NB4 (cell line): ENCODE data around the gene ABHD12.

Experiments
- POLR2A ChIP-seq: IDR thresholded peaks from 2 replicates; pipeline ENCODE4 v1.6.1; 2011; ENCODE audit warnings: mild to moderate bottlenecking; ENCODE audit not compliant: insufficient read length; ENCODE audit errors: extremely low read depth
- TF ChIP-seq, protein P1 (sequence below): IDR thresholded peaks from one replicate; pipeline ENCODE4 v1.5.1; 2012; ENCODE audit warnings: low read depth, low read length
- TF ChIP-seq, protein P2 (sequence below): IDR thresholded peaks from 2 replicates; pipeline ENCODE4 v1.6.1; 2011; ENCODE audit warnings: low read depth, low read length

DNA sequence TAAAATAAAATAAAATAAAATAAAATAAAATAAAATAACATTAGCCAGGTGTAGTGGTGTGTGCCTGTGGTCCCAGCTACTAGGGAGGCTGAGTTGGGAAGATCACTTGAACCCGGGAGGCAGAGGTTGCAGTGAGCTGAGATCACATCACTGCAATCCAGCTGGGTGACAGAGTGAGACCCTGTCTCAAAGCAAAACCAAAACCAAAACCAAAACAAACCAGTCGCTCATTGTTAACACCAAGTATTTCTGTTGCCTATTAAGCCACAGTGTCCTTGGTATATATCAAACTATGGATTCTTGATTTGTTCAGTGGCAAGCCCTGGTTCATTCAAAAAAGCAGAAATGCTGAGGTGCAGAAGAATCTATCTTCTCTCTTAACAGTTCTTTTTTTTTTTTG lies 77.0 kb downstream of the ABHD12 start:
- no peak for TF ChIP-seq POLR2A
- TF ChIP-seq, protein P1, sequence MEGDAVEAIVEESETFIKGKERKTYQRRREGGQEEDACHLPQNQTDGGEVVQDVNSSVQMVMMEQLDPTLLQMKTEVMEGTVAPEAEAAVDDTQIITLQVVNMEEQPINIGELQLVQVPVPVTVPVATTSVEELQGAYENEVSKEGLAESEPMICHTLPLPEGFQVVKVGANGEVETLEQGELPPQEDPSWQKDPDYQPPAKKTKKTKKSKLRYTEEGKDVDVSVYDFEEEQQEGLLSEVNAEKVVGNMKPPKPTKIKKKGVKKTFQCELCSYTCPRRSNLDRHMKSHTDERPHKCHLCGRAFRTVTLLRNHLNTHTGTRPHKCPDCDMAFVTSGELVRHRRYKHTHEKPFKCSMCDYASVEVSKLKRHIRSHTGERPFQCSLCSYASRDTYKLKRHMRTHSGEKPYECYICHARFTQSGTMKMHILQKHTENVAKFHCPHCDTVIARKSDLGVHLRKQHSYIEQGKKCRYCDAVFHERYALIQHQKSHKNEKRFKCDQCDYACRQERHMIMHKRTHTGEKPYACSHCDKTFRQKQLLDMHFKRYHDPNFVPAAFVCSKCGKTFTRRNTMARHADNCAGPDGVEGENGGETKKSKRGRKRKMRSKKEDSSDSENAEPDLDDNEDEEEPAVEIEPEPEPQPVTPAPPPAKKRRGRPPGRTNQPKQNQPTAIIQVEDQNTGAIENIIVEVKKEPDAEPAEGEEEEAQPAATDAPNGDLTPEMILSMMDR = no peak
- TF ChIP-seq, protein P2, sequence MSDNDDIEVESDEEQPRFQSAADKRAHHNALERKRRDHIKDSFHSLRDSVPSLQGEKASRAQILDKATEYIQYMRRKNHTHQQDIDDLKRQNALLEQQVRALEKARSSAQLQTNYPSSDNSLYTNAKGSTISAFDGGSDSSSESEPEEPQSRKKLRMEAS = no peak
